Measurements from ENCODE around the gene G6PD.

The G6PD gene

DNA sequence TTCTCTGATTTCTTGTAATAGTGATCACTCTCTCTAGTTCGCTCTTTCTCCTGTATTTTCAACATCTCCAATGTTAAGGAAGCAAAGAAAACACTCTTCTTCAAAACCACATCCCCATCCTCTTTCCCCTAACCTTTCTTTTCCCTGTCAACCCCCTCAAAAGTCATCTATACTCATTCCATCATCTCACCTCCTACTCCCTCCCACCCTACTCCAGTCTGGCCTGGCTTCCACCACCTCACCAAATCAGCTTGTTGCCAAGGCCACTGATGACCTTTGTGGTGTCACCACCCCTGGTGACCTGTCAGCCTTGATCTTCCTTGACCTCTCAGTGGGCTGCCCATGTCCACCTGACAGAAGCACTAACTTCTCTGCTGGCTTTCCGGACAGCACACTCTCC, 32.9 kb downstream of the G6PD start:
- DNase-seq (ENCODE audit: low read depth, low spot score), result no peak
- no CpG with 5 or more reads among the region's 2 CpGs for WGBS (ENCODE audit: insufficient coverage, insufficient read length)
- H3K4me3 ChIP-seq (ENCODE audit: low read length), result no peak overlapping the region
- no peak overlapping the region for H3K27ac ChIP-seq (ENCODE audit: low read length)
- H3K36me3 ChIP-seq (ENCODE audit: control insufficient read depth, insufficient read depth, low read length), result no peaks in the 10 kb centered on the region
- peaks cover 4% of the 10 kb centered on the region; the same call in 1 of the 2 replicates for H3K4me1 ChIP-seq (ENCODE audit: control insufficient read depth, insufficient read depth, low read length)
- no peaks in the 10 kb centered on the region for H3K27me3 ChIP-seq (ENCODE audit: control insufficient read depth, insufficient read depth, low read length)
- H3K9me3 ChIP-seq (ENCODE audit: control insufficient read depth, insufficient read depth, low read length), result no peaks in the 10 kb centered on the region

GRCh38 chrX:154512879-154513553, 33.6 kb downstream of the G6PD start:
- no peaks in the 10 kb centered on the region for H3K9me3 ChIP-seq (ENCODE audit: control insufficient read depth, insufficient read depth, low read length)
- WGBS (ENCODE audit: insufficient coverage, insufficient read length), result no CpG with 5 or more reads among the region's 16 CpGs
- H3K4me1 ChIP-seq (ENCODE audit: control insufficient read depth, insufficient read depth, low read length), result peaks cover 4% of the 10 kb centered on the region; the same call in 1 of the 2 replicates
- H3K4me3 ChIP-seq (ENCODE audit: low read length), result no peak overlapping the region
- H3K27ac ChIP-seq (ENCODE audit: low read length), result no peak overlapping the region
- H3K36me3 ChIP-seq (ENCODE audit: control insufficient read depth, insufficient read depth, low read length), result no peaks in the 10 kb centered on the region
- no peak for DNase-seq (ENCODE audit: low read depth, low spot score)
- no peaks in the 10 kb centered on the region for H3K27me3 ChIP-seq (ENCODE audit: control insufficient read depth, insufficient read depth, low read length)

DNA sequence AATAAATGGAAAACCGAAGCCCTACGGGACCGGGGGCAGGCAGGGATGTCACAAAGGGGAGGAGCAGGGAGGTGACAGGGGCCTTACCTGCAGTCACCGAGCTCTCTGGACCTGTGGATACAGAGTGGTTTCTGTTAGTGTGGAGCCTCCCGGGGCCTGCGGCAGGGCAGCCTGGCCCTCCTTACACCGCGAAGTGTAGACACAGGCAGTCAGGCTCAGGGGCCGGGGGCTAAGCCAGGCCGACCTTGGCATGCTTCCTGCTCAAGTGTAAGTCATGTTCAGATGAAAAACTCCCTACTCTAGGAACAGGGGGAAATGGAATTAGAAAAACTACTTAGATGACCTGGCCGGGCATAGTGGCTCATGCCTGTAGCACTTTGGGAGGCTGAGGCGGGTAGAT, 34.9 kb downstream of the G6PD start:
- H3K27me3 ChIP-seq (ENCODE audit: control insufficient read depth, insufficient read depth, low read length), result no peaks in the 10 kb centered on the region
- H3K9me3 ChIP-seq (ENCODE audit: control insufficient read depth, insufficient read depth, low read length), result no peaks in the 10 kb centered on the region
- no peak overlapping the region for H3K4me3 ChIP-seq (ENCODE audit: low read length)
- no peaks in the 10 kb centered on the region for H3K4me1 ChIP-seq (ENCODE audit: control insufficient read depth, insufficient read depth, low read length)
- H3K27ac ChIP-seq (ENCODE audit: low read length), result no peak overlapping the region
- no peaks in the 10 kb centered on the region for H3K36me3 ChIP-seq (ENCODE audit: control insufficient read depth, insufficient read depth, low read length)
- DNase-seq (ENCODE audit: low read depth, low spot score), result no peak
- WGBS (ENCODE audit: insufficient coverage, insufficient read length), result no CpG with 5 or more reads among the region's 12 CpGs

DNA sequence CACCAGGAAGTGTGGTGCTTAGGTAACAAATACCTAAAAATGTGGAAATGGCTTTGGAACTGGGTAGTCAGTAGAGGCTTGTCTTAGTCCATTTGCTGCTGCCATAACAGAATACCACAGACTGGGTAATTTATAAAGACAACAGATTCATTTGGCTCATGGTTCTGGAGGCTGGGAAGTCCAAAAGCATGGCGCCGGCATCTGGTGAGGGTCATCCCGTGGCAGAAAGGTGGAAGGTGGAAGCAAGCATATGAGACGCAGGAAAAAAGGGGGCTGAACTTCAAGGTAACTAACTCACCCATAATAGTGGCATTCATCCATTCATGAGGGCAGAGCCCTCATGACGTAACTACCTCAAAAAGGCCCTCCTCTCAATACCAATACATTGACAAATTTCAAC, 37.2 kb downstream of the G6PD start:
- DNase-seq (ENCODE audit: low read depth, low spot score), result no peak

DNA sequence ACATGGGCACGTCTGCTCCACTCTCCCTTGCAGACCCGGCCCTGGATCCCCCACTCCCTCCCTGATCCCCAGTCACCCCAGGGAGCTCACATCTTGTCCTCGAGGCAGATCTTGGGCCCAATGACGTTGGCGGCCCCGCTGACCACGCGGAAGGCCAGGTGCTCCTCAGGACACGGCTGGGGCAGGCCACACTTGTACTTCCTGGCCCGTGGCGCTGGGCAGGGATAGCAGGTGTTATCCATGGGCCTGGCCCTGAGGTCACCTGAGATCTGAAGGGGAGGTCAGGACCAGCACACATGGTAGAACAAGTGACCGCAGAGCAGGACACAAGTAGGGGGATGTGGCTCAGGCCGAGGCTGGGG, 38.3 kb downstream of the G6PD start:
- Histone ChIP-seq H3K4me3 (ENCODE audit: low read length) (no peak overlapping the region), H3K27ac (ENCODE audit: low read length) (no peak overlapping the region), H3K4me1 (ENCODE audit: control insufficient read depth, insufficient read depth, low read length) (no peaks in the 10 kb centered on the region), H3K36me3 (ENCODE audit: control insufficient read depth, insufficient read depth, low read length) (no peaks in the 10 kb centered on the region), H3K27me3 (ENCODE audit: control insufficient read depth, insufficient read depth, low read length) (no peaks in the 10 kb centered on the region), H3K9me3 (ENCODE audit: control insufficient read depth, insufficient read depth, low read length) (no peaks in the 10 kb centered on the region)
- DNase-seq (ENCODE audit: low read depth, low spot score), result no peak
- WGBS (ENCODE audit: insufficient coverage, insufficient read length), result no CpG with 5 or more reads among the region's 13 CpGs

More for the DNA sequence above, 37.2 kb downstream of the G6PD start:
- no peak overlapping the region for H3K4me3 ChIP-seq (ENCODE audit: low read length)
- no CpG with 5 or more reads among the region's 5 CpGs for WGBS (ENCODE audit: insufficient coverage, insufficient read length)
- H3K27me3 ChIP-seq (ENCODE audit: control insufficient read depth, insufficient read depth, low read length), result no peaks in the 10 kb centered on the region
- H3K27ac ChIP-seq (ENCODE audit: low read length), result no peak overlapping the region
- H3K36me3 ChIP-seq (ENCODE audit: control insufficient read depth, insufficient read depth, low read length), result no peaks in the 10 kb centered on the region
- no peaks in the 10 kb centered on the region for H3K4me1 ChIP-seq (ENCODE audit: control insufficient read depth, insufficient read depth, low read length)
- H3K9me3 ChIP-seq (ENCODE audit: control insufficient read depth, insufficient read depth, low read length), result no peaks in the 10 kb centered on the region

DNA sequence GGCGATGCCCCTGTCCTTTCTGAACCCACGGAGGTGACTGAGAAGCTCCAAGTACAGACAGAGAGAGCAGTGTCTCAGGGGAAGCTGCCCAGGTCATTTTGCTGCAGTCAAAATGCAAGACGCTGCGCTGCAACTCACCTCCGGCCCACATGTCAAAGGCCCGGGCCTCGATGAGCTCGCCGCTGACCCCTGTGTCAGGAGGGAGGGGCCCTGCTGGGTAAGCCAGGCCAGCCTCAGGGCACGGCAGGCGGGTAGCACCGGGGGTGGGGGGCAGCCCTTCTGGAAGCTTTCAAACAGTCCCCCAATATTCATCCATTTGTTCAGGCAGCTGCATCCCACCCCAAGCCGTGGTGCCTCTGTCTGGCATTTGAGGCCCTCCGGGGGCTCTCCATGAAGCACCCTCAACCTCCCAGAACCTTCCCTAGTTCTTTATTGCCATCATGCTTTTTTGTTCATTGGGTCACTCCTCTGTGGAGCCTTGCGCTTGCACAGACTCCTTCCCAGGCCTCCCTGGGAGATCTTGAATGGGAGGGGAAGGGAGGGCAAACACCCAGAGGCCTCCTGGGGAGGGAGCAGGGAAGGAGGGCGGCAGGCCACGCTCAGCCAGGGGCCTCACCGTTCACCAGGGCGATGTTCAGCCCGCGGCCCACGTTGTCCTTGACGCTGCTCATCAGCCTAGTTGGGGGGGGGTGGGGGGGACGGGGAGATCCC, 38.8 kb downstream of the G6PD start:
- Histone ChIP-seq H3K27me3 (ENCODE audit: control insufficient read depth, insufficient read depth, low read length) (no peaks in the 10 kb centered on the region), H3K4me3 (ENCODE audit: low read length) (no peak overlapping the region), H3K36me3 (ENCODE audit: control insufficient read depth, insufficient read depth, low read length) (no peaks in the 10 kb centered on the region), H3K9me3 (ENCODE audit: control insufficient read depth, insufficient read depth, low read length) (no peaks in the 10 kb centered on the region), H3K27ac (ENCODE audit: low read length) (no peak overlapping the region), H3K4me1 (ENCODE audit: control insufficient read depth, insufficient read depth, low read length) (no peaks in the 10 kb centered on the region)
- DNase-seq (ENCODE audit: low read depth, low spot score), result no peak
- no CpG with 5 or more reads among the region's 24 CpGs for WGBS (ENCODE audit: insufficient coverage, insufficient read length)

GRCh38 chrX:154506483-154507332, 39.9 kb downstream of the G6PD start:
- Histone ChIP-seq H3K27me3 (ENCODE audit: control insufficient read depth, insufficient read depth, low read length) (no peaks in the 10 kb centered on the region), H3K4me3 (ENCODE audit: low read length) (no peak overlapping the region), H3K36me3 (ENCODE audit: control insufficient read depth, insufficient read depth, low read length) (no peaks in the 10 kb centered on the region), H3K4me1 (ENCODE audit: control insufficient read depth, insufficient read depth, low read length) (no peaks in the 10 kb centered on the region), H3K9me3 (ENCODE audit: control insufficient read depth, insufficient read depth, low read length) (no peaks in the 10 kb centered on the region), H3K27ac (ENCODE audit: low read length) (no peak overlapping the region)
- DNase-seq (ENCODE audit: low read depth, low spot score), result no peak
- no CpG with 5 or more reads among the region's 37 CpGs for WGBS (ENCODE audit: insufficient coverage, insufficient read length)

DNA sequence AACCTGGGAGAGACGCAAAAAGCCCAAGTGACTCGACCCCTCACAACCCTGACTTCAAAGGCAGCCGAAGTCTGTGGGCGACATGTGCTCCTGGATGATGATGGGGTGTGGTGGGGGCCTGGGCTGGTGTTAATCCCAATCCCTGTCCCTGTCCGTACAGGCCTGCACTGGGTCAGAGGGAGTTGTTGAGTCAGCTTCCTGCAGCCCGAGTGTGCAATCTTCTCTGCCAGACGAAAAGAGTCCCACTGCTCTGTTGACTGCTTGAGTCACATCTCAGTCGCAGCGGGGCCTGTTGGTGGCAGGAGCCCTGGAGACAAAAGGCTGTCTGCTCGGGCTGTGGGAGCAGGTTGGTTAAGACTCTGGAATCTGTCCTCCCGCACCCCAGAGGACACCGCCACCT, 40.9 kb downstream of the G6PD start:
- no peaks in the 10 kb centered on the region for H3K36me3 ChIP-seq (ENCODE audit: control insufficient read depth, insufficient read depth, low read length)
- H3K4me1 ChIP-seq (ENCODE audit: control insufficient read depth, insufficient read depth, low read length), result no peaks in the 10 kb centered on the region
- H3K9me3 ChIP-seq (ENCODE audit: control insufficient read depth, insufficient read depth, low read length), result no peaks in the 10 kb centered on the region
- no peak overlapping the region for H3K4me3 ChIP-seq (ENCODE audit: low read length)
- no peaks in the 10 kb centered on the region for H3K27me3 ChIP-seq (ENCODE audit: control insufficient read depth, insufficient read depth, low read length)
- no peak for DNase-seq (ENCODE audit: low read depth, low spot score)
- H3K27ac ChIP-seq (ENCODE audit: low read length), result no peak overlapping the region
- WGBS (ENCODE audit: insufficient coverage, insufficient read length), result no CpG with 5 or more reads among the region's 12 CpGs

GRCh38 chrX:154502989-154503388, 43.7 kb downstream of the G6PD start:
- no peak for DNase-seq (ENCODE audit: low read depth, low spot score)
- no peaks in the 10 kb centered on the region for H3K9me3 ChIP-seq (ENCODE audit: control insufficient read depth, insufficient read depth, low read length)
- WGBS (ENCODE audit: insufficient coverage, insufficient read length), result no CpG with 5 or more reads among the region's 3 CpGs
- no peaks in the 10 kb centered on the region for H3K27me3 ChIP-seq (ENCODE audit: control insufficient read depth, insufficient read depth, low read length)
- H3K4me1 ChIP-seq (ENCODE audit: control insufficient read depth, insufficient read depth, low read length), result no peaks in the 10 kb centered on the region
- no peaks in the 10 kb centered on the region for H3K36me3 ChIP-seq (ENCODE audit: control insufficient read depth, insufficient read depth, low read length)
- H3K27ac ChIP-seq (ENCODE audit: low read length), result no peak overlapping the region
- no peak overlapping the region for H3K4me3 ChIP-seq (ENCODE audit: low read length)

DNA sequence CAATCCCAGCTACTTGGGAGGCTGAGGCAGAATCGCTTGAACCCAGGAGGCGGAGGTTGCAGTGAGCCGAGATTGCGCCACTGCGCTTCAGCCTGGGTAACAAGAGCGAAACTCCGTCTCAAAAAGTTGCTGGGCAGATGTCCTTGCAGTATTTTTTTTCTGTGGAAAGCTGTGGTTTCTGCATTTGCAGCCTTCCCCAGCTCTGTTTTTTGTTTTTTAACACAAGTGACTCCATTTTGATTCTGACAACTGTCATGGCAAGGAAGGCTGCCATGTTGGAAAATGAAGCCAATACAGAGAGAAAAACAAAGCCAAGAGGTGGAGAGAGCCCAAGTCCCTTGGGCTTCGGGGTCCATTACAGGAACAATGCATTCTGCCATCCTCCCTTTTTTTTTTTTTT, 44.5 kb downstream of the G6PD start:
- no peak for DNase-seq (ENCODE audit: low read depth, low spot score)
- WGBS (ENCODE audit: insufficient coverage, insufficient read length), result no CpG with 5 or more reads among the region's 8 CpGs
- Histone ChIP-seq H3K27me3 (ENCODE audit: control insufficient read depth, insufficient read depth, low read length) (no peaks in the 10 kb centered on the region), H3K36me3 (ENCODE audit: control insufficient read depth, insufficient read depth, low read length) (no peaks in the 10 kb centered on the region), H3K9me3 (ENCODE audit: control insufficient read depth, insufficient read depth, low read length) (no peaks in the 10 kb centered on the region), H3K4me1 (ENCODE audit: control insufficient read depth, insufficient read depth, low read length) (no peaks in the 10 kb centered on the region), H3K4me3 (ENCODE audit: low read length) (no peak overlapping the region), H3K27ac (ENCODE audit: low read length) (no peak overlapping the region)
